Activated CD8-positive, alpha-beta memory T cell treated with anti-CD3 and anti-CD28 coated beads for 4 hours (primary cell): ENCODE results near the gene OPCML.
"Not testable (repeated sequence)": the region's sequence is repeated elsewhere in the genome, so short reads cannot be mapped to it uniquely, and the experiment has no call there.

ENCODE experiments used
- DNase-seq, 2 donors: peaks; one replicate each; pipeline ENCODE4 v3.0.0-alpha.2; 2020; ENCODE audit warnings: low read depth in 2 of 2

Gene OPCML

DNA sequence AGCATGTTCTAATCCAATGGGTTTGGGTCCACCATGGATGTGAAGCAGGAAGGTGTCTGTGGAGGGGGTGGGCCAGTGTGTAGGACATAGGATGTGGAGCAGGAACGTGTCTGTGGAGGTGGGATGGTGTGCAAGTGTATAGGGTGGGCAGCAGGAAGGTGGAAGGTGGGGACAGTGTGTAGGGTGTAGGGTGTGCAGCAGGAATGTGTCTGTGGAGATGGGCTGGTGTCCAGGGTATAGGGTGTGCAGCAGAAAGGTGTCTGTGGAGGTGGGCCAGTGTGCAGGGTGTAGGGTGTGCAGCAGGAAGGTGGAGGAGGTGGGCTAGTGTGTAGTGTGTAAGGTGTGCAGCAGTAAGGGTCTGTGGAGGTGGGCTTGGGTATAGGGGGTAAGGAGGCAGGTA lies 1093.9 kb downstream of the OPCML start:
- no peak for DNase-seq

DNA sequence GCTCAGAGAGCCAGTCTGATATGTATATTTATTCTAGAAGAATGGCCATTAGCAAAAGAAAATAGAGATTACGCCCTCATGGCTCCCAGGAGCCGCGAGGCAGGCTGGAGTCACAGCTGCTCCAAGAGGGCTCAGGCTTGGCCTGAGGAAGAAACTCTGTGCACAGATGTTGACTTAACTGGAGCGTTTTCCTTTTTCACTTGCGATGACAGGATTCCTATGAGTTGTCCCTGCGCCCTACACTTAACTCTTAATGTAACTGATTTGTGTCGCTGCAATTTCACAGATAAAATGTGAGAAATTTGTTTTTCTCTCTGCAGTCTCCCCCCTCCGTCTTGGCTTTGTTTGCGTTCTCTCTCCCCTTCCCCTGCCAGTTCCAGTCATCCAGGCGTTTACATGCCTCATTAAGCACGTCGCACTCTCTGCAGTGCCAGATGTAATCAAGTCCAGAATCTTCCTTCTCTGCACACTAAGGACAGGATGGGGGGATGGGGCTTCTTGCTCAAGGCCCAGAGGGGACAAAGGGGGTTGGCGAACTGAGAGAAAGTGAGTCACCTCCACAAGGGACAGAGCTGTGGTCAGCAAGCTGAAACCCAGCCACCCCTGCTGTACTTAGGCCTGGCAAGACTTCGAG lies 1101.8 kb downstream of the OPCML start:
- DNase-seq, result no peak

DNA sequence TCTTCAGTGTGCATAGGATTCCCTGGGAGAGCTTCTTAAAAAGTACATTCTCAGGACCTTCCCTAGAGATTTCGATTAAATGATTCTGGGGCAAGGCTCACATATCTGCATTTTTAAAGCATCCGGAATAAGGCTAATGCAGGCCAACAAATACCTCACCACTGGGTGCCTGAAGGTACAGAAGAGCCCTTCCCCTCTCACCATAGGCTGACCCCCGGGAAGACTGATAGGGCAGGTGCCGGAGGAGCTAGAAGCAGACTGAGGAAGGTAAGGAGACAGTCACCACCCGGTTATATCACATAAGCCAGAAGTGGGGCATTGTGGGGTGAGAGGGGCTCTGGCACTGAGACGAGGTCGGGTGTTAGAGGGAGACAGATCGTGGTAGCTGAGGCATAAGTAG lies 1102.6 kb downstream of the OPCML start:
- no peak for DNase-seq

DNA sequence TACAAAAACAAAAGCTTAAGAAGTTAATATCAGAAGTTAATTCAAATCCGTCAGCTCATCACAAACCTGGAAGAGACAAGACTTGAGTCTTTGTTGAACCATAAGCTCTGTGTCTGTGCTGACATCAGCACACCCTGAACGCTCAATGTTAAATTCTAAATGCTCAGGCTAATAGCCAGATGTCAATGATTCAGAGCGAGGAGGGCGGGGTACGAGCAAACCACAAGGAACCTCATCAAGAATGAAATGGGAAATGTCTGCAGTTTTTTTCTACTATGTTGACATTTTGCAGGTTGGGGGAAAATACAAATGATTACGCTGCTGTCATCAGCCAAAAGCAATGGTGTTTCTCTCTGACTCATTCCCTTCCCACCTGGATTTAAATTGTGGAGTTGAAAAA lies 1104.7 kb downstream of the OPCML start:
- DNase-seq, result no peak

DNA sequence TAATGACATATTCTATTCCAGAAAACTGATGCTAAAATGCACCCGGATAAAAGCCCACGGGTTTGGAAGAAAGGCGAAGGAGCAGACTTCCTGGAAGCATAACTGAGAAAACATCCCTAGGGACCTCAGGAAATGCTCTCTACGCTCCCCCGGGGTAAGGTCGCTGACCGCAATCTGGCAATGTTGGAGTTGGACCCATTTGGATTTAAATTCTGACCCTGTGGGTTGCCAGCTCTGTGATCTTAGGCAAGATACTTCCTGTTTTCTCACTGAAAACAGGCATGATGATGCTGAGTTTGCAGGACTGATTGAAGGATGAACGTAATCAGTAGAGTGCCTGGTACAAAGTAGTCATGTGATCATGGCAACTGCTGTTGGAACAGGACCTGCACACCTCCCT lies 1107.9 kb downstream of the OPCML start:
- no peak for DNase-seq

DNA sequence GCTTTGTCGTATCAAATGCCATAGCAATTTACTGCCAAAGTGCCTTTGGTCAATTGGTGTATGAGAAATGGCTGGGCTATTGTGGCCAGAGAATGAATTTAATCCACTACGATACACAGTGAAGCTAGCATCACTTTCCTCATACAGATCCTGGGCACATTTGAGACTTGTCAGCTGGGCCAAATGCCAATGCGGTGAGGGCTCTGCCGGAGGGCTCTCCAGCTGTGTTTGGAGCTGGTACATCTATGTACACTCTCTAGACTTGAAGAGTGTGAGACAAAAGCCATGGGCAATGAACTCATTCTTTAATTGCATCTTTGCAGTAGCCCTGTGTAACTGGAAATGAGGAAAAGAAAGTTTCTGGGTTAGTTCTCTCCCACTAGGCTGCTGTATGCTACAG lies 1109.0 kb downstream of the OPCML start:
- DNase-seq, result no peak

DNA sequence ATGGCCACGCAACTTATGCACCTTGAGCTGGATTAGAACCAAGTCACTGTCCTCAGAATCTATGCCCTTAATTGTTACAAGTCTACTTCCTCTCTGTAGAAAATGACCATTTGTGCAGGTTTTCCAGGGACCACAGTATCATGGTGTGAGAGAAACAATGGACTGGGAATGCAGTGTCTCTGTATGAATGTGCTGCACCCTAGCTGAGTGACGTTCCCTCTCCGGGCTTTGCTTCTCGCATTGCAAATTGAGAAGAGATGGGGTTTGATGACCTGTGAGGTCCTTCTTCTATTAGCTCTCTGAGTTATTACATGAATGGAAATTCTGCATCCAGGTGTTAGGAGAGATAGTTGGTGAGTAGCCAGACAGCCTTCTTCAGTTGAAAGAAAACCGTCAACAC lies 1109.6 kb downstream of the OPCML start:
- no peak for DNase-seq

DNA sequence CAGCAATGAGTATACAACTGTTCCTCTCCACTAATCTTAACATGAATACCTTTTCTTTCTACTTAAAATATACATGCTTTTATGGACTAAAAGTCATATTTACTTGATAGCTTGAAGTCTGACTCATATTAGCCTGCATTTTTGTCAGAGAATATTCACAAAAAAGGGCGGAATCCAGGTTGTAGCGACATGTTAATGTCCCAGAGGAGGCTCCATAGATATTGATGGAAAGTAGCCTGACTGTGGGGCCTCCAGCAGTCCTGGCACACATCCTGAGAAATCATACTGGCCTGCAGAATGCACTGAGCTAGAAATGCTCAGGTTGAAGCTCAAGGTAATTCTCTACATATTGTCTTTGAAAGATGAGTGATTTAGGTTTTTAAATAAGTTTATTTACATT lies 1110.7 kb downstream of the OPCML start:
- no peak for DNase-seq

DNA sequence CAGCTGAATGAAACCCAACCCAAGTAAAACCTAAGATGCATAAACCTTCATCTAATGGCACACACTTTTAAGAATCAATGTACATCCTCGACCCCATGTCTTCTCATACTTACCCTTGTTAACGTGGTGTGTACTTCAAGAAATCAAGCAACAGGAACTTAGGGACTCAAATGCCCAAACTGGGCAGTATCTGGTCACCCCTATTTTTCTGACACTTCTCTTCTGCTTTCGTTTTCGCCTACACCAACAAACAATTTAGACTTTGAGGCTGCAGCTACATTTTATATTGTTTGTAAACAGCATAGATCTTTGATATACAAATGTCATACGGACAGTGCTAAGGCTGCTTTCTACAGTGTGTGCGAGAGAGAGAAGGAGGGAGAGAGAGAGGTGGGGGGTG lies 1117.8 kb downstream of the OPCML start:
- no peak for DNase-seq

DNA sequence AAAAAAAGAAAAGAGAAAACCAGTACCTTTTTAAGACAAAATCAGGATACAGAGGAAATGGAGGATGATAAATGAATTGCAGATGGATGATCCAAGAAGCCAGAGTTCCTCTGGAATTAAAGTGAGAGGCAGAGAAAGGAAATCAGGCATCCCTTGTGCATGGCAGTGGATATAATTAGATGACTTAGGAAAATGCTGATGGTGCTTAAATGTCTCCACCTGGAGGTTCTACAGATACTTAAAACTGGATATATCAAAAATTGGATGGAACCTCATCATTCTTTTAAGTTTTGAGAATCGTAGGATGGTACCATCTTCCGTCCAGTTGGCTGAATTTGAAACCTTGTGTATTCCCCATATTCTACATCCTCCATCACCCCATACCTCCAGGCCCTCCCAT lies 1121.9 kb downstream of the OPCML start:
- no peak for DNase-seq

DNA sequence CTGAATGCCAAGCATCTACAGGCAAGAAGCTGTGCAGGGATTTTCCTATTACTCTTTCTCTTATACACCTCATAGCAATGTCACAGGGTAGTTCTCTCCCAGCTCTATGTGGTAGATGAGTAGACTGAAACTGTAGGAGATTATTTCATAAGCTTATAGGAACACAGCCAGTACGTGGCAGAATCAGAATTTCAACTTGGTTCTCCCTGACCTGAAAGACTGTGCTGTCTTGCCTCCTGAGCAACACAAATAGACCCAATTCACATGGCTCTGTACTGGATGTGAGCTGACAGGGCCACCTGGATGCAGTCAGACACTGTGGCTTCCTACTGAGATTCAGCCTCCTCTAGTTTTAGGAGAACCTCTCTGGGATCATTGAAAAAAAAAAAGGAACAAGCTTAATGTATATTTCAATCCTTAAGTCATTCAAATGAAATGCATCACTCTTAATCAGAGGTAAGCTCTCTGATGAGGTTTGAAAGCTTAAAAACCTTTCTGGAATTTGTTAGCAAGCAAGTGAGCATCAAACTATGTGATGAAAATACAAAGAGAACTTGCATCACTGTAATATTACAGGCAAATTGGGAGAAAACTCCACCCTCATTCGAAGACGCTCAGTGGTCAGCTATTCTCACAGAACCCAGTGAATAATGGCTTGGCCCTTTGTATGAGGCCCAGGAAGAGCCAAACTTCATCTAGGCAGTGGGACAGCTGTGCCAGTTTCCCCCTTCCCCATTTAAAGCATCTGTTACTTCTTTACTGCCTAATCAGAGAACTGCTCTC lies 1122.5 kb downstream of the OPCML start:
- no peak for DNase-seq

DNA sequence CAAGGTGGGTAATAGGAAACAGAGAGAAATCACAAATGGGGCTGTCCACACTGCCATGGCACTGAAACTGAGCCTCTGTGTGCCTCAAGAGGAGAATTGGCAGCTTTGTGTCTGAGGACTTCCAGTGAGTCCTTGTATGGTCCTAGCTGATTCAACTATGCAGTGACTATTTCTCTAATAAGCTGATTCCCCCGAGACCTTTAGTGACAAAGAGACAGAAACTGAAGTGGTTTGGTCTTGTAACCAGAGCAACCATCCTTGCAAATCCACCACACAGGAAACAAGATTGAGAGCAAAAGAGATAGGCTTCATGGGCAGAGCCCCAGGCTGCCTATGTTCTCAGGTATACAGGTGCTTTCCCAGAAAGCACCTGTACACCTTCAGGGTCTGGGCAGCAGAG lies 1123.4 kb downstream of the OPCML start:
- no peak for DNase-seq

DNA sequence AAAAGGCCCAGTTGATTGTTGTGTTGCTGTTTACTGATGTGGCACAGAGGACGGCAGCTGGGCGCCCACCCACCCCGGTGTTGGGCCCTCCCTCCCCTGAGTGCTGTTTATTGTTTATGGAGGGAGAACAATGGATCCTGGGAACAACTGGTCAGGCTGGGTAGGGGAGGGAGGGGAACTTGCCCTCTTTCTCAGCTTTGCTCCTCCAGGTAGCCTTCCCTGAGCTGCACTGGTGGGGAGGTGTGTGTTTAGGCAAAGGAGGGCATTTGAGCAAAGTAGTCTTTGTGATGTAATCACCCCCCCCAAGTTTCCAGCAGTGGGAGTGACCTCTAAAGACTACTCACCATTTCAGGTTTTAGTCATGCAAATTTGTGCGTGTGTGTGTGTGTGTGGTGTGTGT lies 1126.6 kb downstream of the OPCML start:
- no peak for DNase-seq

DNA sequence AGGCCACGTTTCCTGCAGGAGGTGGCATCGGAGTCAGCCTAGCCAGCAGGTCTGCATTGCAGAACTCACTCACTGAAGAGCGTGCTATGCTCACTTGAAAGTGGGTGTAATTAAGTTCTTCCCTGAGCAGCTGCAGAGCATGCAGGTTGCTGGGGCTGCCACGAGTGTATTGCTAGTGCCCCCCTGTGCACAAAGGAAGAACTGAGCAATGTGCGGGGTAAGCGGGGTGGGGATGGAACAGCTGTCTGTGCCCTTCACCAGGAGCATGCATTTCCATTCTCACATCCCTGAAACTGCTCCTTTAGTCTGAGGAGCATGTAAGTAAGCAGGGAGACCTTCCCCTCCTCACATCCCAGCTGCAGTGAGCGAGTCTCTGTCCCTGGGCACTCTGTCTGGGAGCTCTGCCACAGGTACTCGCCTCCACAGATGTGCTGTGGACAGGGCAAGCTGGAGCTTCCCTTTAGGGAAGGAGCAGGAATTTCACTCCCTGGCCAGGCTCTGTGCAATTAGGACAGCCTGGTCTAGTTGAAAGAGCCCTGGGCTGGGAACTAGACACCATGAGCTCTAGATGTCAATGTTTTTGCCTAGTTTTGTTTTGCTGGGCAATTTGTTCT lies 1130.1 kb downstream of the OPCML start:
- no peak for DNase-seq

DNA sequence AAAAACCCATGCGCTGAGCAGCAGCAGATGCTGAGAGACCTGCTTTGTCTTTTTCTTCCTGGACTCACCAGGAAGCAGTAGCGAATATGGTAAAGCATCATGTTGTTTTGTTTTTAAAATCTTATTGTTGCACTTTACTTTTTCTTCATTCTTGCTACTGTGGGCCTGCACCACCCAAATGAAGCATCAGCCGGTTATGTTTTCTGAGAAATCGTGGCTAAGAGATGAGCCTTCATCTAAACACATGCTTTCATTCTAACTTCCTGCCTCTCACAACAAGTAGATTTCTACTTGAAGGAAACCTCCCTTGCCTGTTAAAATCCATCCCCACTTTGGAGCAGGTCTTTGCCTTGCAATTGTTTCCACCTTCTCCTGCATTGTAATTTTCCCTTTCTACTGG lies 1136.0 kb downstream of the OPCML start:
- no peak for DNase-seq

DNA sequence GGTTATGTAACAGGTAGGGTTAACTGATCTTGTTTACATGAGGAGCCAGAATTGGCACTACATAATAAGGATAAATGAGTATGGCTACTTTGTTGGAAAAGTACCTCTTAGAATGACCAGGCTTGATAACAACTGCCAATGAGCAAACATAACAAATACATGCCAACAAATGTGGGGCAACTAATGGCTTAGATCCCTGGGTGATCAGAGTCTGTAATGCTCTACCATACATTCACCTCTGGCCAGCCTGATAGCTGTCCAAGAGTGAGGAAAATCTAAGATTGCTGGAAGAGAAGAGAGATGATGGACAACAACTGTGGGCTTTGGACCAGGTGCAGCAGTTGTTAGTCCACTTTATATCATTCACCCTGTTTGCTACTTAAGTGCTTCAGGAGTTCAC lies 1136.9 kb downstream of the OPCML start:
- DNase-seq, result no peak

DNA sequence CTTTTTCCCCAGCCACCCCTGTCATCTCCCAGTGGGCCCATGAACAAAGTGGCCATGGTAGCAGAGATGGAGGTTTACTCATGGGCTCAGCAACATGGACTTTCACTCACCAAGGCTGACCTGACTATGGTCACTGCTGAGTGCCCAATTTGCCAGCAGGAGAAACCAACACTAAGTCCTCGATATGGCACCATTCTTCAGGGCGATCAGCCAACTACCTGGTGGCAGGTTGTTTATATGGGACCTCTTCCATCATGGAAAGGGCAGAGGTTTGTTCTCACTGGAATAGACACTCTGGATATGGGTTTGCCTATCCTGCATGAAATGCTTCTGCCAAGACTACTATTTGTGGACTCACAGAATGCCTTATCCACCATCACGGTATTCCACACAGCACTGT lies 1152.8 kb downstream of the OPCML start:
- DNase-seq, result no peak

DNA sequence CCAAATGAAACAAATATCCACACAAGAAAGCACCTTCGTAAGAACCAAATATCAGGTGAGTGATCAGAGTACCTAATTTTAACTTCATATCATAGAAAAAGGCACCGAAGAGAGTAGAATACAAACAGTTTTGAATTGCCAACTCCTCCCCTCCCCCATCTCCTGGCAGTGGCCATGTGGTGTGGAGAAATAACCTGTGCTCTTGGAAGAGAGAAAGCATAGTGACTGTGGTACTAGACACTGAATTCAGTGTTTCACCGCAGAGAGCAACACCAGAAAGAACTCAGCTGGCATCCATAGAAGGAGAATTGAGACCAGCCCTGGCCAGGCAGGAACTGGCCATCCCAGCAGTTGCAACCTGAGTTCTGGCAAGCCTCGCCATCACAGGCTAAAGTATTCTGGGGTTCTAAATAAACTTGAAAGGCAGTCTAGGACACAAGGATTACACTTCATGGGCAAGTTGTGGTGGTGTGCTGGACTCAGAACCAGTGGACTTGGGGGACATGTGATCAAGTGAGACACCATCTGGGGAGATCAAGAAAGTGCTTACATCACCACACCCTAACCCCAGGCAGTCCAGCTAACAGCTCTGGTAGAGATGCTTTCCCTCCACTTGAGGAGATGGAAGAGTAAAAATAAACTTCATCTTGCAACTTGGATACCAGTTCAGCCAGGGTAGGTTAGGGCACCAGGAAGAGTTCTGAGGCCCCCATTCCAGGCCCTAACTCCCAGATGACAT lies 1158.7 kb downstream of the OPCML start:
- no peak for DNase-seq

DNA sequence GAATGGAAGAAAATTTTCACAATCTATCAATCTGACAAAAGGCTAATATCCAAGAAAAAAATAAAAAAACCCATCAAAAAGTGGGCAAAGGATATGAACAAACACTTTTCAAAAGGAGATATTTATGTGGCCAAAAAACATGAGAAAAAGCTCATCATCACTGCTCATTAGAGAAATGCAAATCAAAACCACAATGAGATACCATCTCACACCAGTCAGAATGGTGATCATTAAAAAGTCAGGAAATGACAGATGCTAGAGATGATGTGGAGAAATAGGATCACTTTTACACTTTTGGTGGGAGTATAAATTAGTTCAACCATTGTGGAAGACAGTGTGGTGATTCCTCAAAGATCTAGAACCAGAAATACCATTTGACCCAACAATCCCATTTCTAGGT lies 1162.2 kb downstream of the OPCML start:
- DNase-seq, result not testable (repeated sequence)

DNA sequence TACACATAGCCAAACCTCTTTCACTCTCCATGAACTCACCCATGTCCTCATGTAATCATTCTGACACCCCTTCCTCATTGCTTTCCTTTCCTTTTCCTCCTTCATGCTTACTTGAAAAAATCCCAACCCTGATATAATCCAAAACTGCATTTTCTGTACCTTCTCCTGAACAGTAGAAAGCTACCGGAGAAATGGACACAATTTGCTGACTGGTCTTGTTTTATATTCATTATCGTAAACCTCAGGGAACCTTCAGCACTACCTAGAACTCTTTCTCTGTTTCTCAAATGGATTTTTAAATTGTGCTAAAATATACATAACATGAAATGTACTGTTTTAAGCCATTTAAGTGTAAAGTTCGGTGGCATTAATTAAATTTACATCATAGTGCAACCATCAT lies 1165.0 kb downstream of the OPCML start:
- DNase-seq, result no peak

DNA sequence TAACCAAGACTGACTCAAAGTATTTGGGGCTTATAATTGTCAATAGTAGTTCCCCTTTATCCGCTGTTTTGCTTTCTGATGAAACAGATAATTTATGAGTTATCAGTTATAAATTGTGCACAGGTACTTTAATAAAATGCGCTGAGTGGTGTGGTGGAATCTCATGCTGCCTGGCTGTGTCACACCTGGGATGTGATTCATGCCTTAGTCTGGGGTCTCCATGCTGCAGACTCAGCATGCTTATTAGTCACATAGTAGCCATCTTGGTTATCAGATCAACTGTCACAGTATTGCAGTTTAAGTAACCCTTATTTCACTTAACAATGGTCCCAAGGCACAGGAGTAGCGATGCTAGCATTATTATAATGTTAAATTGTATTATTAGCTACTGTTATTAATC lies 1166.7 kb downstream of the OPCML start:
- DNase-seq, result no peak
